GM12891 (cell line): Measurements from ENCODE around the gene SPAAR.

Source experiments
- PAX5 ChIP-seq: IDR thresholded peaks from 2 replicates; pipeline ENCODE4 v1.6.1; 2011; ENCODE audit warnings: low read length, moderate library complexity, mild to moderate bottlenecking; ENCODE audit not compliant: insufficient read depth, severe bottlenecking
- POLR2A ChIP-seq: IDR thresholded peaks from 2 replicates; pipeline ENCODE4 v1.6.1; 2011; ENCODE audit warnings: low read depth, low read length, control low read depth
- POLR2AphosphoS5 ChIP-seq: IDR thresholded peaks from 2 replicates; pipeline ENCODE4 v1.6.1; 2011; ENCODE audit warnings: low read depth, low read length, control low read depth
- POU2F2 ChIP-seq: IDR thresholded peaks from 2 replicates; pipeline ENCODE4 v1.6.1; 2011; ENCODE audit warnings: low read depth, mild to moderate bottlenecking, control low read depth, low read length, moderate library complexity
- SPI1 ChIP-seq: IDR thresholded peaks from 2 replicates; pipeline ENCODE4 v1.6.1; 2011; ENCODE audit warnings: low read depth, low read length, control low read depth
- TAF1 ChIP-seq: IDR thresholded peaks from 2 replicates; pipeline ENCODE4 v1.6.1; 2011; ENCODE audit warnings: low read depth, low read length, control low read depth

GRCh38 chr9:35872505-35872904 lies 36.8 kb upstream of the SPAAR start:
- TF ChIP-seq POLR2A (no peak), POLR2AphosphoS5 (no peak), SPI1 (no peak), POU2F2 (no peak), PAX5 (no peak), TAF1 (no peak)
